HG02798 (cell line): ENCODE results near the gene EFCAB14.

ENCODE experiments used
- ATAC-seq: cut with Tn5 transposase; IDR thresholded peaks from one replicate; pipeline ENCODE4 v1.9.1; 2021; ENCODE audit warnings: mild to moderate bottlenecking; ENCODE audit not compliant: unreplicated experiment, poor library complexity

EFCAB14 gene

DNA sequence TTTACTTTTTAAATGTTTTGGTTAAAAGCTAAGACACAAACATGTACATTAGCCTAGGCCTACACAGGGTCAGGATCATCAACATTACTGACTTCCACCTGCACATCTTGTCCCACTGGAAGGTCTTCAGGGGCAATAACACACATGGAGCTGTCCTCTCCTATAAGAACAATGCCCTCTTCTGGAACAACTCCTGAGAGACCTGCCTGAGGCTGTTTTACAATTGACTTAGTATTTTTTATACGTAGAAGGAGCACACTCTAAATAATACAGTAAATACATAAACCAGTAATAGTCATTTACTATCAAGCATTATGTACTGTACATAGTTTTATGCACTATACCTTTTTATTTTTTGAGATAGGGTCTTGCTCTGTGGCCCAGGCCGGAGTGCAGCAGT is 88.2 kb downstream of the EFCAB14 start:
- no peak for ATAC-seq
